CD1c-positive myeloid dendritic cell (primary cell): ENCODE data around the gene LAMB4.
A peak's percentile ranks its signal among the peaks of the same experiment; 100 is the strongest.

ENCODE experiments used
- DNase-seq: peaks from one replicate; pipeline ENCODE4 v3.0.0-alpha.2; 2016; ENCODE audit errors: extremely low spot score

LAMB4 gene

DNA sequence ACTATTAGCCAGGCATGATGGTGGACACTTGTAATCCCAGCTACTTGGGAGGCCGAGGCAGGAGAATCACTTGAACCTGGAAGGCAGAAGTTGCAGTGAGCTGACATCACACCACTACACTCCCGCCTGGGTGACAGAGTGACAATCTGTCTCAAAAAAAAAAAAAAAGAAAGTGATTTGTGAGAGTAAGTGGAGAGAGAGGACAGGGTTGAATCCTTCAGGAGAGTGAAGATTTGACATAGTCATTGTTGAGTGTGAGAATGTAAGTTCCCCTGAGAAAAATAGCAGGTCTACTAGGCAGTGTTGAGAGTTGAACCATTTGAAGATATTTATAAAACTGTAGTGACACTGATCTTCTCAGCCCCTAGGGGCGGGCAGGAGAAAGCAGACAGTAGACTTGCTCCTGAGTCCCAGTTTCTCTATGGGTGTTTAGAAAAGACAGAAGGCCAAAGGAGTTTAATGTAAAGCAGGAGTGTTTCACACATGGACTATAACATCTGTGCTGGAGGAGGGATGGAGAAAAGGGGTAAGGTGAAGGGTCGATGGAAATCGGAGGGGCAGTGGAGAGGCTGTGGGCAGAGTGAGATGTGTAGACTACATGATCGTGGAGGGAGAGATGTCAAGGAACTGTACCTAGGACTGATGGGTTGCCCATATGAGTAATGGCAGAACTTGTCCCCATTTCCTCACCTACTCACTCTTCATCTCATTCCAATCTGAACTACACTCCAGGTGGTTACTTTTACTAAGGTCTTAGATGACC is 13.7 kb upstream of the LAMB4 start:
- no peak for DNase-seq

DNA sequence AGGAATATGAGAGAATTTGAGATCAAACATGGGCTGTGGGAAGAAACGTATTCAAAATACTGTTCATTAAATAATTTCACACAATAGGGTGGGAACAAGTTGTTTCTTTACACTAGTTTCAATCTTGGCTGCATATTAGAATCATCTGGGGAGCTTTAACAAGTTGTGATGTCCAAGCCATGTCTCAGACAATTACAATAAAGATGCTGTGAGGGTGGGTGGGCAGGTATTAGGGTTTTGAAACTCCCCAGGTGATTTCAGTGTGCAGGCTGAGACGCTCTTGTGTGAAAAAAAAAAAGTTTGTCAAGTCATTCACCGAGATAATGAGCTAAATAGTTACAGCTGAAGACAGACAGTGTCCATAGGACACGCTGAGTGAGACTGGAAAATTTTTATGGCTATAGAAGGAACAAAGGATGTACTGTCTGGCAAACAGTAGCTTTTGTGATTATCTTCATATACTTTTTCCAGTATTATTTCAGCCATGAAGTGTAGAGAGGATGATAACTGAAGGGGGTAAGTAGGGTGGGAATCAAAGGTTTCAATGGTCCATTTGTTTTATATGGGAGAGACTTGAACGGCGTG is 12.6 kb upstream of the LAMB4 start:
- no peak for DNase-seq

DNA sequence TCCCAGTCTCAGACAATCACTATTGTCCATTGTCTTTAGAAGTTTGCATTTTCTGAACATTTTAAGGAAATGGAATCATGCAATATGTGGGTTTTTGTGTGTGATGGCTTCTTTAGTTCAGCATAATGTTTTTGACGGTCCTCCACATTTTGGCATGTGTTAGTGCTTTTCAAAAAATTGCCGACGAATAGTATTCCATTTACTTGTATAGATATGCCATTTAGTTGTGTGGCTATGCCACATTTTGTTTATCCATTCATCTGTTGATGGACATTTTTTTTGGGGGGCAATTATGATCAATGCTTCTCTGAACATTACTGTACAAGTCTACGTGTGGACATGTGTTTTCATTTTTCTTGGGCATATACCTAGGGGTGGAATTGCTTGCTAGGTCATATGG is 12.0 kb upstream of the LAMB4 start:
- DNase-seq = no peak

DNA sequence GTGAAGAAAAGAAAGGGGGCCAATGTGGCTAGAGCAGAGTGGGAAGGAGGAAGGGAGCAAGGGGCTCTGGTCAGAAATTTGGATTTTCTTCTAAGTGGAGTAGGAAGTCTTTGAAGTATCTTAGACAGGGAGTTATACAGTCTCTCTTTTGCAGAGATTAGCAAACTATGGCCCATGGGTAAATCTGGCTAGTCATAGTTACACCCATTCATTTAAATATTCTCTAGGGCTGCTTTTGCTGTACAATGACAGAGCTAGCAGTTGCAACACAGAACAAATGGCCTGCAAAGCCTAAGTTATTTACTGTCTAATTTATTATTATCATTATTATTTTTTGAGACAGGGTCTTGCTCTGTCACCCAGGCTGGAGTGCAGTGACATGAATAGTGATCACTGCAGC is 10.5 kb upstream of the LAMB4 start:
- DNase-seq = no peak

DNA sequence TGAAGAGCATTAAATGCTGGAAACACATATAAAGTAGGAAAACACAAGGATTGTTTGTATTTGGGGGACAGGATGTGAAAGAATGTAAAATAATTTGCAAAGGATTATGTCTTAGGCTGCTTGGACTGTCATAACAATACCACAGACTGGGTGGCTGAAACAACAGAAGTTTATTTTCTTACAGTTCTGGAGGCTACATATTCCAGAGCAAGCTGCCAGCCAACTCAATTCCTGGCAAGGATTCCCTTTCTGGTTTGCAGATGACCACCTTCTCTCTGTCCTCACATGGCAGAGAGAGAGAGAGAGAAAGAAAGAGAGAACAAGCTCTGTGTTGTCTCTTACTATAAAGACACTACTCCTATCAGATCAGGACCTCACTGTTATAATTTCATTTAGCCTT is 8.8 kb upstream of the LAMB4 start:
- no peak for DNase-seq

DNA sequence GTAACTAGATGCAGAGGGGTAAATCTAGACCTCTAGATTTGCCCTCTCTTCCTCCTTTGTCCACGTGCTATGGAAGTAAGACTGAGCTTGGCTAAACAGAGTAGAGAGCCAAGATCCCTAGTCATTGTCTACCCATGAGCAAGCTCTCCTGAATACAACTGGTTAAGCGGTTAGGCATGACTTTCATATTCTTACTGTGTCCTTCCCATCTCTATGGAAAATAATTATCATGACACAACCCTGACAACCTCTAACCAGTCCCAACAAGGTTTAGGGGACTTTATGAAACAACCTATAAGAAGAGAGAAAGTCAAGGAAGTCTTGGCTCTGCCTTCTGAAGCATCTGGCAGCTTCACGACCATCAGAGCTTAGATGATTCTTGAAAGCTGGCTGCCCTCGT is 7.8 kb upstream of the LAMB4 start:
- no peak for DNase-seq

DNA sequence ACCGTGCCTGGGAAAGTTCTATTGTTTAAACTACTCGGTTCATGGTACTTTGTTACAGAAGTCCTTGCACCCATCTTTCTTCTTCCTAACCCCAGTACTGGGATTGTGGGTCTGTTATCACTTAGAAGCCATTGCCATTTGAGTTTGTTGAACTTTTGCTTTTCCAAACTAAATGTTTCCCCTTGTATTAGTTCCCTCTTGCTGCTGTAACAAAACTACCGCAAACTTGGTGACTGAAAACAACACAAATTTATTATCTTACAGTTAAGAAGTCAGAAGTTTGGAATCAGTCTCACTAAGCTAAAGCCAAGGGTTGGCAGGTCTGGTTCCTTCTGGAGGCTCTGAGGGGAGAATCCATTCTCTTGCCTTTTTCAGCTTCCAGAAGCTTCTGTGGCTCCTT is 6.9 kb upstream of the LAMB4 start:
- no peak for DNase-seq

DNA sequence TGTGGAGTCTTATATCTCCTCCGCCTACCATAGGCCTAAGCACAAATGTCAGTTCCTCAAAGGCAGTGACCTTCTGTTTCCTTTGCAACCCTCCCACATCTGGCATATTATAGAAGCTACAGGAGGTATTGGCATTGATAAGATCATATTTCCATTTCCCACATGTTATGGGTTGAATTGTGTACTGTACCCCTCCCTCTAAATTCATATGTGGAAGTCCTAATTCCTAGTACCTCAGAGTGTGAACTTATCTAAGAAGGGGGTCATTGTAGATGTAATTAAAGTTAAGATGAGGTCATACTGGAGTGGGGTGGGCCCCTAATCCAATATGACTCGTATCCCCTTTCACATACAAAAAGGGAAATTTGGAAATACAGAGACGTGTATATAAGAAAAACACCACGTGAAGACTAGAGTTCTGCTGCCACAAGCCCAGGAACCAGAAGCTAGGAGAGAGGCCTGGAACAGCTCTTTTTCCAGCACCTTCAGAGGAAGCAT is 6.1 kb upstream of the LAMB4 start:
- peak; percentile 69 for DNase-seq

DNA sequence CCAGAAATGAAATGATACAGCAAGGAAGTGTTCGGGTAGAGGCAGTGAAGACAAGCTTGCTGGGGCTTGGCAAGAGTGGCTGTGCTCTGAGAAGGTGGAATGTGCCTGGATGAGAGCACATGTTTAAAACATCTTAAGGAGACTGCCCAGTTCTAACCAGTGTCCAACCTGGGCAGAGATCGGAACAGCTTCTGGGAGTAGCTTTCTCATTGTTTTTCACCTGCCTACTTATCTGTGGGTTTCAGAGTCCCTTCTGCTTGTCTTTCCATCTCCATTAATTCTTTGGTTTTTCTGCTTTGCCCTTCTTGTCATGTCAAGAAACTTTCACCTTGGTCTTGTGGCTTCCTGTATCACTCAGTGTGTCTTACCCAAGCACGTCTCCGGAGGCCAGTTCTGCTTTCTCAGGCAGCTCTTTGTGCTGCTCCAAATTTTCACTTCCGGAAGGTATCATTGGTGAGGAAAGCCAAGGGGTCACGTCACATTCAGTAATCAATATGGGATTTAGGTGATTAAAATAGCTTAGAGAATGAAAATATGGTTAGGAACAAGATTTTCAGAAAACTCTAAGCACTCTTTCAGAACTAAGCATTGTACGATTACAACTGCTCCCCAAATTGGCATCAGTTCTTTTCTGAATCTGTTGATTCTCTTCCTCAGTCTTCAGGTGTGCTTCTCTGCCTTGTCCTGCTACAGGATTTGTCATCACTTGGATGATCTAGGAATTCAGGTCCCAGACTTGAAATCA is 5.5 kb upstream of the LAMB4 start:
- DNase-seq = peak; percentile 72

DNA sequence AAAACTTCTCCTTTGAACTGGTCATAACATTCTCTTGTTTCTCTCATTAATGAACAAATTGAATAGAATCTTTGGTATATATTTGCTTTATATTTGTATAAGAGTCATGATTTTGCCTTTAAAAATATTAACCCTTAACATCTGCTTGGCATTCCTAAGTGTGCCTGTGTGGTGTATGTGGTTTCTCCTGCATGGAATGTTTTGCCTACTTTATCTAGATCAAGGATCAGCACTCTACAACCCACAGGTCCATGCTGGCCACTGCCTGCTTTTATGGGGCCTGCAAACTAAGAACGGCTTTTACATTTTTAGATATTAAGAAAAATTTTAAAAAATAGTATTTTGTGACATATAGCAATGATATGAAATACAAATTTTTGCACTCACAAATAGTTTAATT is 4.3 kb upstream of the LAMB4 start:
- no peak for DNase-seq

DNA sequence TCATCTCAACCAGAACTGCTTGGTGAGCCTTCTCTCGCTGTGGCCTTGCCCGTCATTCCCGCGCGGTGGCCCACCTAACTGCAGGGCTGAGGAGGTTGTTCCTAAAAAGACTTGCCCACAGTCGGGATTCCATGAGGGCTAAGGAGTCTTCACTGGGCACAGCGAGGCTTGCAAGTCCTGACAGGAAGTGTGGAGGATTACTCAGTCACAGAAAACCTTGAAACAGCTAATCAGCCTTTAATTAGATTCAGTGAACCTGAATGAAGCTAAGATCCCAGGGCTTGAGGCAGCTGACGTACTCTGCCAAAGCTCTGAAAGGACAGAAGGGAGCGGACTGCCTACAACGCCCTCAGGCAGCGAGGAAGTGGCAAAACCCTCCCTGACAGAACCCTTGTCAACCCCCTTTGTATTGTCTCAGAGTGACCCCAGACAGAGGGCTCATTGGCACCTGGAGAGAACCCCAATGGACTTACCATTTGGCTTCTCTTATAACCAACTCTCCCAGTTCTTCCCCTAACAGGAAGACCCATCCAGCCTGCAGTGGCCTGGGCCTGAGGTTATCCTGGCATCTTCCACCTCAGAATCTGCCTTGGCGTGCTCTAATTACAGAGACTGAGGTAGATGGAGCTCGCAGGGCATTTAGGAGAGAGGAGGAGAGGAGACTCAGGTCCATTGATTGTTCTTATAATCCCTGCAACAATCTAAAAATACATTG is 2.5 kb upstream of the LAMB4 start:
- no peak for DNase-seq

DNA sequence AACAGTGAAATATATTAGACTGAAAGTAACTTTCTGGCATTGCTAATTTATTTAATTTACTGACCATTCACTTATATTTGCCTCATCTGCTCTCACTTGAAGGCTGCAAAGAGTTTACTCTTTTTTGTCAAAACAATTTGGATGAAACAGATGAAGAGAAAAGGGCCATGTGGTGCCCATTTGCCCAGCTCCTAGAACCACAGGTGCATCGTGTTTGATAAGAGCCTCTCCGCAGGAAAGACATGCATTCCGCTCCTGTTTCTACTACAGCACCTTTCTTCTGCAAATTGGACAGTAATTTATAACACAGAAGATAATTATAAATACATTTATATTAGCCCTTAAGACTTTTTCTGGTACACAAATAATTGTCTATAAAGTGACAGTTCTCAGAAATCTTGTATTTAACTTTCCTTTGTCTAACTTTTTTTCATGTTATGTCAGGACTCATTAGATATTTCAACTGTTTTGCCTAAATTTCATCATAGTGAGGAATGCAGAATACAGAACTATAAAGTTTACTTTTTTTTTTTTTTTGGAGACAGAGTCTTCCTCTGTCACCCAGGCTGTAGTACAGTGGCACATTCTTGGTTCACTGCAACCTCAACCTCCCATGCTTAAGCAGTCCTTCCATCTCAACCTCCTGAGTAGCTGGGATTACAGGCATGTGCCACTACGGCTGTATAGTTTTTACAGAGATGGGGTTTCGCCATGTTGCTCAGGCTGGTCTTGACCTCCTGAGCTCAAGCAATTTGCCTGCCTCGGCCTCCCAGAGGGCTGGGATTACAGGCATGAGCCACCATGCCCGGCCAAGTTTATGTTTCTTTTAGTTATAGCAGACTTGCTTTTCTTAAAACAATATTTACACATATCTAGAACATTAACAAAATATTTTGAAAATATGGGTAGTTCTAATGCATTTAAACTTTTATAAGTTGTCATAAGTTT is 869 bp downstream of the LAMB4 start:
- no peak for DNase-seq

DNA sequence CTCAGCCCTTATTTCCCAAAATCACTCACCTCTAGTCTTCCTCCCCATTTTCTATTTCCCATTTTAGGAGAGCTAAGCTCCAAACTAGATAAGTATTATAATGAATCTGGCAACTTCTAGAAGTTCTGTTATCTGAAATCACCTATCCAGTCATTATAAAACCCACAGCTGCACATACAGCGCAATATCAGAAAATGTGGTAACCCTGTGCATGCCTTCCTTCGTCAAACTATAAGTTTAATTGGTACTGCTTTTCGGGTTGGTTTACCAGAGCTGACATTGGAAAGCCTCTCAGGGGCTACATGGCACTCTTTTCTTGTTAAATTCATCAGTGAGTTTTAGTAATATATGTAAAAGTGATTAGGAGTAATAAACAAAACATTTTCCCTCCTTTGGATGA is 1.6 kb downstream of the LAMB4 start:
- no peak for DNase-seq

DNA sequence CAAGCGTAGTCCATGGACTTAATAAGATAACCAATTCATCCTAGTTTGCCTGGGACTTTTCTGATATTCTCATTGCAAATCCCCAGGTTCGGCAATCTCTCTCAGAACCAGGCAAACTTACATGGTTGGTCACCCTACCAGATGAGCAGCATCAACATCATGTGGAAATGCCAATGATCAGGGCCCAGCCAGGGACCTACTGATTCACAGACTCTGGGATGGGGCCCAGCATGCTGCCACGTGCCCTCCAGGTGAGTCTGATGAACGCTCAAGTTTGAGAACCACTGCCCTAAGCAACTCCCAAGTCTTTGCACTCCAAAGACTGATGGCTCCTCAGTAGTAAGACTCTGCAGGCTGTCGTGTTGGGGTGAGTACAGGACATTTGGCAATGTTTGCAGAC is 2.7 kb downstream of the LAMB4 start:
- no peak for DNase-seq

DNA sequence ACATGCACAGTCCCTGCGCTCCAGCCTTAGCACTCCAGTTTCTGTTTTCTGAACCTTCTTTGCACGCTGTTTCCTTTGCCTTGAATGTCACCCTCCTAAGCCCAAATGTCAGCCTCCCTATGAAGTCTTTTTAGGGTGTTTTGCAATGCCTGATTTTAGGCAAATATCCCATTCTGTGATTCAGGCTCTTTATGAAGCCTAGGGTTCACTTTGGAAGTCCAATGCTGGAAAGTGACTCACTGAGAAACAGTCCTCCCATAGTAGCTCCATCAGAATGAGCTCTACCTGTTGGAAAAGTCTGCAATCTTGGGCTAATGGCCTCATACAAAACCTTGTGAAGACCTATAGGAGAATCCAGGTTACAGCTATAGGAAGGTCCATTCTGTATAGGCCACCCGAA is 5.3 kb downstream of the LAMB4 start:
- no peak for DNase-seq

DNA sequence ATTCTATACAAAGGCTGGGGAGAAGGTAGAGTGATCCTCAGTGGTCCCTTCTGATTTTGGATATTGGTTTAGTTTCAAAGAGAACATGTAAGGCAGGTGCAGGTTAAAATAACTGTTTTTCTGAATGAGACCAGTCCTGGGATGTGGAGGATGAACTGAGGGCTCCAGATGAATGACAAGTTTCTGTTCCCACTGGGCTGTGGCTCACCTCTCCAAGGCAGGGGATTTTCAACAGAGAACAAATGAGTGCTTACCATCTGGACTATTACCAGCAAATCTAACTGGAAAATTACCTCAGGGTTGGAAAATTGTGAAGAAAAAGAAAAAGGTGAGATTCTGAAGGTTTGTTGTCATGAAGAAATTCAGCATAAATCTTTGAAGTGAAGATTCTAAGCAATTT is 8.0 kb downstream of the LAMB4 start:
- DNase-seq = no peak

DNA sequence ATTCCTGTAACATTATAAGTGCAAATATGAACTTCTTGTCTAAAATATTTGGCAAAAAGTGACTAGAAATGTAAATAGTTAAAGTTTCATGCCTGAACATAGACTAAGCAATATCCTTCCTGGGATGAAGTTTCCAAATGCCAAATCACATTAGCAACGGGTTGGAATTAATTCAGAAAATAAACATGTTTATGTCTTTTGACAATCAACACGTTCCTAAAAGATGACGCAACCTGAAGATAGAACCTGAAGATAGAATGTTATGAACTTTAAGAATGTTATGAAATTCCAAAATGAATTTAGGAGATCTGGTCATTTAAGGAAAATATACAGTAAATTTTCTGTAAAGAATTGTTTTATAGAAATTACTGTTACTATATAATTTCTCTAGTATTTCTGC is 9.2 kb downstream of the LAMB4 start:
- no peak for DNase-seq

DNA sequence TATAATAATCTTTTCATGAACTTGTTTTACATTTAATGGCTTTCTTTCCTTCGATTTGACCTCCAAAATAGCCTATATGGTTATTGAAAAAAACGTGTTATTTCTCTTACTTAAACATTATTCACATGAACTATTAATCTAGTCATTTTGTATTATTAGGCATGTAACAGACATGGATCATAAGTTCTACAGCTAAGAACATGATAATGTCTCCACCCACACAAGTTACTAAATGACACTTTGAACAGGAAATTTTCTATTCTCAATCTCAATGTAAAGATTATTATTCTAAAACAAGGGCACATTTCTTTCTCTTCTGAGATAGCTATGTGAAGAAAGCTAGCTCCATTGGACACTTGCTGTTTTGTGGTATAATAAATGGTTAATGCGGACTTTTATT is 10.0 kb downstream of the LAMB4 start:
- no peak for DNase-seq

DNA sequence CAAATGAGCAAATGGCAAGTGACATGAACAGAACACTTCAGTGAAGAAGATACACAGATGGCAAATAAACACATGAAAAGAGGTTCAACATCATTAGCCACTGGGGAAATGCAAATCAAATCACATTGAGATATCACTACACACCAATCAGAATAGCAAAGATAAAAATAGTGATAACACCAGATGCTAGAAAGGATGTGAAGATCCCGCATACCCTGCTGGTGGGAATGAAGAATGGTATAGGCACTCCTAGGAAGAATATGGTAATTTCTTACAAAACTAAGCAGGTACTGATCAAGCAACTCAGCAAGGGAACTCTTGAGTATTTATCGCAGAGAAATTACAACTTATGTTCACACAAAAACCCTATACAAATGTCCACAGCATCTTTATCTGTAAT is 11.2 kb downstream of the LAMB4 start:
- DNase-seq = no peak

DNA sequence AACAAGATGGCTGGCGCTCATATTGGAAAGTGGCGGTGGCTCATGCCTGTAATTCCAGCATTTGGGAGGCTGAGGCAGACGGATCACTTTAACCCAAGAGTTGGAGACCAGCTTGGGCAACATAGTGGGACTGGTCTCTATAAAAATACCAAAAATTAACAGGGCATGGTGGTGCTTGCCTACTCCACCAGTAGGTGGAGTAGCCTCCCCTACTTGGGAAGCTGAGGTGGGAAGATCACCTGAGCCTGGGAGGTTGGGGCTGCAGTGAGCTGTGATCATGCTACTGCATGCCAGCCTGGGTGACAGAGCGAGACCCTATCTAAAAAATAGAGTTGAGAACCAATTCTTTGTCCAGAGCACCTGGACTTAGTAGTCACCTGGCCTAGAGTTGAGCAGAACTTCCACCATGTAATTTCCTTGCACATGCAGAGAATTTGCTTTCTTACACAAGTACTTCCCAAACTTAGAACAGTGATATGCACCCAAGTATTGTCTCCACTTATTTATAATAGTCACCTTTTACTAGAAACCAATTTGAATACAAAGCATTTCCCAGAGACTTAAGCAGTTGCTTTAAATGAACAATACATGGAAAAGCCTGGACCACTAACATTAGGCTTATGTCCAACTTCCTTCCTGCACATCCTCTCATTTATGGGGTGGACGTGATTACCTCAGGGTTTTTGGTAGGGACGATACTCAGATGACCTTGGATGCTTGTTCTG is 15.9 kb downstream of the LAMB4 start:
- peak; percentile 11 for DNase-seq

DNA sequence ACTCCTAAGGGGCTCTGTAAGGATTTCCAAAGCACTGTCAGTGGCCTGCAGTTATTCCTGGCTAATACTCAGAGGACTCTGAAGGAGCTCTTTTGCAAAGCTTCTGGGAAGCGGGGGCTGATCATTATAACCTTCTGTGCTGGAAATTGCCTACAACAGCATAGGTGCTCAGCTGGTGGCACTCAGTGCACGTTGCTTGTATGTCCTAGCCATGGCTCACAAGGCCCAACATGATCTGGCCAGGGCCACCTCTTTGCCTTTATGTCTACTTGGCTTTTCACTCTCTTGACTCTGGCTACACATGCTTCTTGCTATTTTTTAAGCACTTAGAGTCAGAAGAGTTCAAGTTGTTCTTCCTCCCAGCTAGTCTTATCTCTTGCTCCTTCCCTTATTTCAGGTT is 17.5 kb downstream of the LAMB4 start:
- no peak for DNase-seq
